Nephron progenitor cell (in vitro differentiated cells): Measurements from ENCODE around the gene PTK7.
A peak's percentile ranks its signal among the peaks of the same experiment; 100 is the strongest.

Source experiments
- DNase-seq: peaks from one replicate; pipeline ENCODE4 v3.0.0; 2021
- H3K27ac Mint-ChIP-seq: 2 replicates; pipeline ENCODE4 v1.8.0; 2021; ENCODE audit warnings: mild to moderate bottlenecking, moderate library complexity, mixed read lengths
- H3K27me3 Mint-ChIP-seq: 2 replicates; pipeline ENCODE4 v1.8.0; 2021; ENCODE audit warnings: mild to moderate bottlenecking, low read depth, mixed read lengths; ENCODE audit not compliant: poor library complexity
- H3K36me3 Mint-ChIP-seq: 2 replicates; pipeline ENCODE4 v1.8.0; 2021; ENCODE audit warnings: low read depth, mixed read lengths
- H3K4me1 Mint-ChIP-seq: 2 replicates; pipeline ENCODE4 v1.8.0; 2021; ENCODE audit warnings: mixed read lengths
- H3K4me3 Mint-ChIP-seq: 2 replicates; pipeline ENCODE4 v1.8.0; 2021; ENCODE audit warnings: mild to moderate bottlenecking, moderate library complexity, mixed read lengths
- H3K9me3 Mint-ChIP-seq: 2 replicates; pipeline ENCODE4 v1.8.0; 2021; ENCODE audit warnings: mild to moderate bottlenecking, moderate library complexity, mixed read lengths
- CTCF ChIP-seq: fragments of 200-600 bp; sonication (generic); IDR thresholded peaks from 2 replicates; pipeline ENCODE4 v1.5.0; 2021; ENCODE audit warnings: antibody characterized with exemption

Gene PTK7

GRCh38 chr6:43097502-43097901, 21.4 kb downstream of the PTK7 start:
- Mint-ChIP-seq H3K27me3 (no peaks in the 10 kb centered on the region), H3K4me3 (no peak overlapping the region), H3K9me3 (no peaks in the 10 kb centered on the region), H3K36me3 (peaks cover 5% of the 10 kb centered on the region), H3K4me1 (peaks cover 55% of the 10 kb centered on the region), H3K27ac (peak overlapping the region; percentile 95)
- TF ChIP-seq CTCF, result no peak
- no peak for DNase-seq

DNA sequence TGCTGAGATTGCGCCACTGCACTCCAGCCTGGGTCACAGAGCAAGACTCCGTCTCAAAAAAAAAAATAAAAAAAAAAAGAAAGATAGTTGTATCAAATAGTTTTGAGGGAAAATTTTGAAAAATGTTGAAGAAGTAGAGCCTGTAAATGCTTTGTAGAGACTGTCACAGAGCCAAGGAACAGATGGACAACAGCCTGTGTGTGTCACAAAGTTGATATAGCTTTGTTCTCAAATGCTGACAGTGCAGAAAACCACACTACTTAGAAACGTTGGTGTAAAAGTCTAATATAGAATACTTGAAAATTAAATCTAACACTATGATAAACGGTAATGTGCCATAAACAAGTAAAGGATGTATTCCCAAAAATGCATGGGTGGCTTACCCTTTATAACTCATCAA, 25.4 kb downstream of the PTK7 start:
- peaks cover 21% of the 10 kb centered on the region for H3K36me3 Mint-ChIP-seq
- peaks cover 31% of the 10 kb centered on the region for H3K4me1 Mint-ChIP-seq
- H3K9me3 Mint-ChIP-seq, result peaks cover 3% of the 10 kb centered on the region
- DNase-seq, result no peak
- H3K27me3 Mint-ChIP-seq, result no peaks in the 10 kb centered on the region
- no peak overlapping the region for H3K27ac Mint-ChIP-seq
- no peak overlapping the region for H3K4me3 Mint-ChIP-seq
- TF ChIP-seq CTCF, result no peak

DNA sequence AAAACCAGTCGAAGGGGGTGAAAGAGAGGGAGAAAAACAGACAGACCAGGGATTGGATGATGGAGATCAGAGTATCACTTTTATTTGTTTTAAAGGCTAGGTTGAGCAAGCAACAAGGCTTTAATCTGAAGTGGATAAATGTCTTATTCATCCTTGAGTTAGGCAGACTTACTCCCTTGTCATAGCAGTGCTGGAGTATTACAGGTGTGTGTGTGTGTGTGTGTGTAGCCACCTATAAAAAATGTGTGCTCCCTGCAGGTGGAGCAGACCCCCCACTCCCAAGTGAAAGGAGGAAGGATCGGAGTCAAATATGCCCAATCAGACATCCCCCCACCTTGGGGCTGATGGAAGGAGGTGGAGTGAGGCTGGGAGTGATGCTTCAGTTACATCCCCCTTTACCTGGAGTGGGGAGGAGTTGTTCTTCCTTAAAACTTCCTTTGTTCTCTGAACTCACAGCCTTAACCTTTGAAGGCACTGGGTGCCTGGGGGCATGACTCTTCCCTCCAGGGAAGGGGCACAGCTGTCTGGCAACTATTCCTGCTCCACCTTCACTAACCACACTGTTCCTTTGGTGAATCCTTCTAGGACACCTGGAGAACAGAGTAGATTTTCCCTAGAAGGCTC, 27.3 kb downstream of the PTK7 start:
- Mint-ChIP-seq H3K4me1 (peaks cover 13% of the 10 kb centered on the region), H3K9me3 (peaks cover 3% of the 10 kb centered on the region), H3K27me3 (no peaks in the 10 kb centered on the region), H3K36me3 (peaks cover 35% of the 10 kb centered on the region), H3K27ac (peak overlapping the region; percentile 84), H3K4me3 (no peak overlapping the region)
- no peak for TF ChIP-seq CTCF
- DNase-seq, result no peak

- H3K27ac Mint-ChIP-seq, result peak overlapping the region; percentile 93
- peaks cover 14% of the 10 kb centered on the region for H3K4me1 Mint-ChIP-seq
- H3K4me3 Mint-ChIP-seq, result no peak overlapping the region
- peaks cover 37% of the 10 kb centered on the region for H3K36me3 Mint-ChIP-seq
- no peak for DNase-seq
- no peak for TF ChIP-seq CTCF
- H3K27me3 Mint-ChIP-seq, result no peaks in the 10 kb centered on the region
- peaks cover 3% of the 10 kb centered on the region for H3K9me3 Mint-ChIP-seq
These were observed 29.6 kb downstream of the PTK7 start for GRCh38 chr6:43105538-43106222.

GRCh38 chr6:43107344-43108062, 31.4 kb downstream of the PTK7 start:
- no peak overlapping the region for H3K4me3 Mint-ChIP-seq
- no peak for TF ChIP-seq CTCF
- peaks cover 35% of the 10 kb centered on the region for H3K36me3 Mint-ChIP-seq
- peaks cover 3% of the 10 kb centered on the region for H3K9me3 Mint-ChIP-seq
- no peaks in the 10 kb centered on the region for H3K27me3 Mint-ChIP-seq
- H3K4me1 Mint-ChIP-seq, result peaks cover 25% of the 10 kb centered on the region
- no peak overlapping the region for H3K27ac Mint-ChIP-seq
- DNase-seq, result no peak
